ENCODE measurements around the gene LHFPL3. TPM values are rescaled to one million over a fixed set of nuclear protein-coding genes. Genes with fewer than 3 reads are reported as not detected.
"Not testable (repeated sequence)": the region's sequence is repeated elsewhere in the genome, so short reads cannot be mapped to it uniquely, and the experiment has no call there.

LHFPL3 gene
- not detected for polyA plus RNA-seq (ENCODE audit: low read depth in 6 of 6)

DNA sequence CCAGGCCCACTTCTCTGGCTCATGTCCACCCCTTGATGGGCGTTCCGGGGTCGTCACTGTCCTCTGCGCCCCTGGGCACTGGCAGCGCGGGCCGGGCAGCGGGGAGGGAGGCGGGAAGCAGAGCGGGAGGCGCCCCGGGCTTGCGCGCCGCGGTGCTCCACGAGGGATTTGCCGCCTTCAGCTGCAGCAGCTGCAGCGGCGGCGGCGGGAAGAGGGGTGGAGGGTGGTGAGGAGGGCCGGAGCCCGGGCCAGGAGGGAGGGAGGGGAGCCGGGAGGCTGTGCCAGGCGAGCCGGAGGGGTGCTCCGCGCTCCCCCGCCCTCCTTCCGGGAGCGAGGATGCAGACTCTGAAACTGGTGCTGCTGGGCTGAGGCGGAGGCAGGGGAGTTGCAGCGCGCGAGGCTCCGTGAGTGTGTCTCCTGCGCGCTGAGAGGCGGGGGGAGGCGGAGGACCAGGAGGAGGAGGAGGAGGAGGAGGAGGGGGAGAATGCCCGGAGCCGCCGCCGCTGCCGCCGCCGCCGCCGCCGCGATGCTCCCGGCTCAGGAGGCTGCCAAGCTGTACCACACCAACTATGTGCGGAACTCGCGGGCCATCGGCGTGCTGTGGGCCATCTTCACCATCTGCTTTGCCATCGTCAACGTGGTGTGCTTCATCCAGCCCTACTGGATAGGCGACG, at the start of gene LHFPL3:
Gene LHFPL3 (plus strand): TSS at position 308 of the 674 bp plus-strand sequence.
- DNase-seq (no peak), ATAC-seq (ENCODE audit: low read depth in 2 of 2) (no peak)
- Mint-ChIP-seq H3K9me3 (peaks cover 0 to 11% (median 0%) of the 10 kb centered on the region in 7 donors), H3K36me3 (no peaks in the 10 kb centered on the region), H3K27me3 (peaks cover 48 to 55% (median 50%) of the 10 kb centered on the region in 3 donors), H3K4me1 (peaks cover 0 to 11% (median 0%) of the 10 kb centered on the region in 3 donors), H3K27ac (no peak within 1 kb of the TSS), H3K4me3 (peak within 1 kb of the TSS in 1 of 8 donors; percentile 16)

- not testable (repeated sequence) for H3K36me3 Mint-ChIP-seq; H3K4me1 Mint-ChIP-seq; DNase-seq; ATAC-seq (ENCODE audit: low read depth in 2 of 2); H3K27ac Mint-ChIP-seq; H3K4me3 Mint-ChIP-seq; H3K27me3 Mint-ChIP-seq
- peaks cover 2 to 34% (median 16%) of the 10 kb centered on the region in 7 donors for H3K9me3 Mint-ChIP-seq
These were observed 46.7 kb upstream of the LHFPL3 start for GRCh38 chr7:104281685-104282084.

DNA sequence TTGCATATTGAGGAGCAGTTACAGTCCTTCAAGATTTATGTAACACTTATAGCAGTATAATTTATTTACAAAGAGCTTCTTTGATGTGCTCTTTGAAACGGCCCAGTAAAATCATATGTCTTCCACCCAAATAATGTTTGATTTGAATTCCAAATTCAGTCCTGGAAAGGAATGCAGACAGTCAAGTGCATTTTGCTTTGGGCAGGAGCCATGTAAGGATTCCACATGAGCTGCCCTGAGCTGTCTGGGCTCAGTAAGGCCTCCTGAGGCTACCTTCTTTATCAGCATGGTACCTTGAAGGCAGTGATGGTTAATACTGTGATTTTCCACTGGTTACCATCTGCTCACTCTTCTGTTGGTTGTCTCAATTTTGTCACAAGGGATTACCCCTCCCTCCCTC, 41.6 kb upstream of the LHFPL3 start:
- peaks cover 0 to 23% (median 6%) of the 10 kb centered on the region in 7 donors for H3K9me3 Mint-ChIP-seq

GRCh38 chr7:104288137-104288536, 40.3 kb upstream of the LHFPL3 start:
- no peak for ATAC-seq (ENCODE audit: low read depth in 2 of 2)
- Mint-ChIP-seq H3K4me1 (no peaks in the 10 kb centered on the region), H3K27ac (no peak overlapping the region), H3K27me3 (peaks cover 5 to 14% (median 9%) of the 10 kb centered on the region in 3 donors), H3K9me3 (peaks cover 0 to 16% (median 3%) of the 10 kb centered on the region in 7 donors), H3K4me3 (no peak overlapping the region), H3K36me3 (no peaks in the 10 kb centered on the region)
- DNase-seq, result no peak

More for the DNA sequence above, 41.6 kb upstream of the LHFPL3 start:
- Mint-ChIP-seq H3K27me3 (peaks cover 5 to 14% (median 9%) of the 10 kb centered on the region in 3 donors), H3K4me1 (no peaks in the 10 kb centered on the region), H3K27ac (no peak overlapping the region), H3K4me3 (no peak overlapping the region), H3K36me3 (no peaks in the 10 kb centered on the region)
- no peak for ATAC-seq (ENCODE audit: low read depth in 2 of 2)
- no peak for DNase-seq

GRCh38 chr7:104294291-104294690, 34.1 kb upstream of the LHFPL3 start:
- H3K36me3 Mint-ChIP-seq, result no peaks in the 10 kb centered on the region
- ATAC-seq (ENCODE audit: low read depth in 2 of 2), result no peak
- DNase-seq, result no peak
- H3K27ac Mint-ChIP-seq, result peak overlapping the region in 1 of 6 donors; percentile 15
- peak overlapping the region in 1 of 8 donors; percentile 64 for H3K4me3 Mint-ChIP-seq
- H3K9me3 Mint-ChIP-seq, result peaks cover 0 to 18% (median 2%) of the 10 kb centered on the region in 7 donors
- no peaks in the 10 kb centered on the region for H3K4me1 Mint-ChIP-seq
- H3K27me3 Mint-ChIP-seq, result peaks cover 4 to 16% (median 10%) of the 10 kb centered on the region in 3 donors

DNA sequence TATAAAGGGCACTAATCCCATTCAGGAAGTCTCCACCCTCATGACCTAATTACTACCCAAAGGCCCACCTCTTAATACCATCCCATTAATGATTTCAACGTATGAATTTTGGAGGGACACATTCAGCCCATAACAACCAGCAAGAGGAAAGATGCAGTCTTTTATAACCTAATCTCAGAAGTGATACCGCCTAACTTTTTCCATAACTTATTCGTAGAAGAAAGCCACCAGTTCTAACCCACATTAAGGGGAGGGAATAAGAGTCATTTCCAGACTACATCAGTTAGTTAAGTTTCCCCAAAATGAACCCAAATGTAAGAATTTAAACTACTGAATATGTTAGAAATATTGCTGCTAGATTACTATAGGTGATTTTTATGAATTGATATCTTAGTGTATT, 32.1 kb upstream of the LHFPL3 start:
- H3K9me3 Mint-ChIP-seq, result peaks cover 0 to 16% (median 4%) of the 10 kb centered on the region in 7 donors
- no peaks in the 10 kb centered on the region for H3K36me3 Mint-ChIP-seq
- peaks cover 0 to 13% (median 10%) of the 10 kb centered on the region in 3 donors for H3K27me3 Mint-ChIP-seq
- no peak overlapping the region for H3K27ac Mint-ChIP-seq
- no peaks in the 10 kb centered on the region for H3K4me1 Mint-ChIP-seq
- DNase-seq, result no peak
- no peak for ATAC-seq (ENCODE audit: low read depth in 2 of 2)
- H3K4me3 Mint-ChIP-seq, result no peak overlapping the region

GRCh38 chr7:104296900-104297299, 31.5 kb upstream of the LHFPL3 start:
- H3K36me3 Mint-ChIP-seq, result no peaks in the 10 kb centered on the region
- DNase-seq, result no peak
- no peak overlapping the region for H3K27ac Mint-ChIP-seq
- H3K4me3 Mint-ChIP-seq, result no peak overlapping the region
- peaks cover 0 to 16% (median 6%) of the 10 kb centered on the region in 7 donors for H3K9me3 Mint-ChIP-seq
- no peak for ATAC-seq (ENCODE audit: low read depth in 2 of 2)
- H3K4me1 Mint-ChIP-seq, result no peaks in the 10 kb centered on the region
- H3K27me3 Mint-ChIP-seq, result peaks cover 4 to 12% (median 10%) of the 10 kb centered on the region in 3 donors

DNA sequence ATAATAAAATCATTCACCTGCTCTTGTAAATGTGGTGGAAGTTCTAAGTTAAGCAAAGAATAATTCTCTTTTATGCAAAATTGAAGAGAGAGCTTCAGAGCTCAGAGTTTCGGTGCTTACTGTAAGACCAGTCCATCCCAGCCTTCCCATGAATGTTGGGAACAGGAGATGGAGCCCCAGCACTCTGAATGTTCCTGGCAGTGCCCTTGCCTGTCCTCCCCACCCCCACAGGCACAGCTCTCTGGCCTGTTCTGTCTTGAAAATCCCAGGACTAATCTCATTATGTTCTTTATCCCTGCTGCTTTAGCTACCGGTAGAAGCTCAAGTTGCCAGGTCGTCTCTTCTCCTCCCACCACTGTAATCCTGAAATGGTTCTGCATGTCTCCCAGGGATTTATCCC, 29.1 kb upstream of the LHFPL3 start:
- Mint-ChIP-seq H3K27ac (no peak overlapping the region), H3K9me3 (peaks cover 0 to 16% (median 6%) of the 10 kb centered on the region in 7 donors), H3K27me3 (peaks cover 4 to 12% (median 10%) of the 10 kb centered on the region in 3 donors), H3K4me1 (no peaks in the 10 kb centered on the region), H3K36me3 (no peaks in the 10 kb centered on the region), H3K4me3 (peak overlapping the region in 1 of 8 donors; percentile 39)
- DNase-seq (no peak), ATAC-seq (ENCODE audit: low read depth in 2 of 2) (no peak)

- peaks cover 0 to 16% (median 4%) of the 10 kb centered on the region in 7 donors for H3K9me3 Mint-ChIP-seq
- no peaks in the 10 kb centered on the region for H3K36me3 Mint-ChIP-seq
- H3K4me3 Mint-ChIP-seq, result no peak overlapping the region
- ATAC-seq (ENCODE audit: low read depth in 2 of 2) (no peak), DNase-seq (no peak)
- H3K4me1 Mint-ChIP-seq, result no peaks in the 10 kb centered on the region
- peaks cover 4 to 10% (median 10%) of the 10 kb centered on the region in 3 donors for H3K27me3 Mint-ChIP-seq
- no peak overlapping the region for H3K27ac Mint-ChIP-seq
These were observed 28.6 kb upstream of the LHFPL3 start for GRCh38 chr7:104299777-104300176.

GRCh38 chr7:104306793-104307192, 21.6 kb upstream of the LHFPL3 start:
- Mint-ChIP-seq H3K4me1 (no peaks in the 10 kb centered on the region), H3K27ac (no peak overlapping the region)
- ATAC-seq (ENCODE audit: low read depth in 2 of 2), result no peak

GRCh38 chr7:104317948-104318629, 10.3 kb upstream of the LHFPL3 start:
- Mint-ChIP-seq H3K4me3 (no peak overlapping the region), H3K9me3 (peaks cover 10 to 55% (median 24%) of the 10 kb centered on the region in 7 donors), H3K4me1 (no peaks in the 10 kb centered on the region)

More at GRCh38 chr7:104306793-104307192, 21.6 kb upstream of the LHFPL3 start:
- DNase-seq, result no peak
- peaks cover 0 to 2% (median 0%) of the 10 kb centered on the region in 7 donors for H3K9me3 Mint-ChIP-seq
- no peaks in the 10 kb centered on the region for H3K36me3 Mint-ChIP-seq
- no peak overlapping the region for H3K4me3 Mint-ChIP-seq
- no peaks in the 10 kb centered on the region for H3K27me3 Mint-ChIP-seq

DNA sequence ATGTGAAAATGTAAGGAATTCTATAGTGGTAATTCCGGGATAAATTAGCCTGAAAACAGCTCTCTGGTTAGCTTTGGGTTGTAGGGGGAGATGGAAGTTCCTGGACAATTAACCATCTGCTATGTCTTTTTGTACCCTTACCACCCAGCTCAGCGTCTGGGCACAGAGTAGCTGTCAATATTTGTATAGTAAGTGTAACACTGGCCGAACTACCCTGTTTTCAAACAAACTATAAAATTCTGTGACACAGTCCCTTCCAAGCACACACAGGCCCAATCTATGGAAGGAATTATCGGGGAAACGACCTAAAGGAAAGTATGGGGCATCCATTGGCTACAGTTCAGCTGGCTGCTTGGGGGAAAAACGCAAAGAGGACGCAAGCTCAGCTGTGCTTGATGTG, 869 bp upstream of the LHFPL3 start:
- H3K27ac Mint-ChIP-seq, result no peak overlapping the region
- ATAC-seq (ENCODE audit: low read depth in 2 of 2) (no peak), DNase-seq (no peak)
- H3K4me1 Mint-ChIP-seq, result peaks cover 0 to 11% (median 0%) of the 10 kb centered on the region in 3 donors
- no peak overlapping the region for H3K4me3 Mint-ChIP-seq
- peaks cover 0 to 19% (median 0%) of the 10 kb centered on the region in 7 donors for H3K9me3 Mint-ChIP-seq
- H3K36me3 Mint-ChIP-seq, result peaks cover 0 to 4% of the 10 kb centered on the region in 2 donors
- H3K27me3 Mint-ChIP-seq, result peaks cover 48 to 55% (median 50%) of the 10 kb centered on the region in 3 donors

More at GRCh38 chr7:104317948-104318629, 10.3 kb upstream of the LHFPL3 start:
- Mint-ChIP-seq H3K27me3 (no peaks in the 10 kb centered on the region), H3K27ac (no peak overlapping the region), H3K36me3 (peaks cover 0 to 6% of the 10 kb centered on the region in 2 donors)
- DNase-seq (no peak), ATAC-seq (ENCODE audit: low read depth in 2 of 2) (no peak)

GRCh38 chr7:104327938-104328295, 486 bp upstream of the LHFPL3 start:
- peaks cover 0 to 16% (median 0%) of the 10 kb centered on the region in 7 donors for H3K9me3 Mint-ChIP-seq
- H3K27me3 Mint-ChIP-seq, result peaks cover 48 to 55% (median 50%) of the 10 kb centered on the region in 3 donors
- H3K4me1 Mint-ChIP-seq, result peaks cover 0 to 11% (median 0%) of the 10 kb centered on the region in 3 donors
- ATAC-seq (ENCODE audit: low read depth in 2 of 2) (no peak), DNase-seq (no peak)
- H3K27ac Mint-ChIP-seq, result no peak overlapping the region
- H3K36me3 Mint-ChIP-seq, result peaks cover 0 to 4% of the 10 kb centered on the region in 2 donors
- H3K4me3 Mint-ChIP-seq, result no peak overlapping the region

Measured in naive B cell (primary cell).